ENCODE results near the gene TBC1D21. TPM values are rescaled to one million over a fixed set of nuclear protein-coding genes. Genes with fewer than 3 reads are reported as not detected.

The TBC1D21 gene
- total and polyA plus RNA-seq, 9 of the 15 experiments (the other 6 are each of a cell fraction or from before 2014, with no cell fraction given), result not detected

GRCh38 chr15:73886717-73887345 is 13.5 kb downstream of the TBC1D21 start (continued):
- TF ChIP-seq MCM5 (IDR thresholded peaks at IDR 0.05; ENCODE audit: low read depth), result no peak
- no peak for TF ChIP-seq ZNF24 (IDR thresholded peaks at IDR 0.05)
- TF ChIP-seq ZNF57 (CRISPR knock-in tag; IDR thresholded peaks at IDR 0.05), result no peak
- TF ChIP-seq MAFG (tag; conservative IDR thresholded peaks at IDR 0.05), result no peak
- no peak for TF ChIP-seq ZNF184 (CRISPR knock-in tag; IDR thresholded peaks at IDR 0.05)
- TF ChIP-seq KDM1A (IDR thresholded peaks at IDR 0.05), result no peak
- no peak for TF ChIP-seq SMAD1 (IDR thresholded peaks at IDR 0.05; ENCODE audit: low read depth, low read length, partially characterized antibody)
- no peak for TF ChIP-seq TCF7L2 (IDR thresholded peaks at IDR 0.05; ENCODE audit: low read depth, low read length)
- no peak for TF ChIP-seq ZNF395 (CRISPR knock-in tag; IDR thresholded peaks at IDR 0.05)
- TF ChIP-seq ZNF165 (CRISPR knock-in tag; IDR thresholded peaks at IDR 0.05; ENCODE audit: borderline replicate concordance), result no peak
- TF ChIP-seq GABPB1 (CRISPR knock-in tag; IDR thresholded peaks at IDR 0.05), result no peak

- Histone ChIP-seq H3K4me2 (ENCODE audit: insufficient read depth, low read length) (no peak overlapping the region), H3K4me1 (replicated peaks in 1 of 2; ENCODE audit: control insufficient read depth in 2 of 2, insufficient read depth in 2 of 2, low read length in 2 of 2) (no peaks in the 10 kb centered on the region), H4K20me1 (replicated peaks; ENCODE audit: control insufficient read depth, insufficient read depth, low read length) (0 out of 2 replicates have a peak, but pooled peaks cover 6% of the 10 kb centered on the region), H3K4me3 (no peak overlapping the region), H3K27ac (ENCODE audit: extremely low read depth, low read depth, low read length) (no peak overlapping the region), H3K36me3 (ENCODE audit: control insufficient read depth, insufficient read depth, low read length) (no peaks in the 10 kb centered on the region), H2AFZ (ENCODE audit: low read depth, low read length) (no peak overlapping the region), H3K79me2 (ENCODE audit: control insufficient read depth, insufficient read depth, low read length) (no peaks in the 10 kb centered on the region), H3K9ac (ENCODE audit: insufficient read depth in 1 of 2, low read depth in 2 of 2, low read length in 2 of 2) (no peak overlapping the region), H3K9me1 (ENCODE audit: control insufficient read depth, insufficient read depth, low read length) (no peaks in the 10 kb centered on the region), H3K9me3 (replicated peaks; ENCODE audit: control insufficient read depth, insufficient read depth, low read depth, low read length) (no peaks in the 10 kb centered on the region), H3K27me3 (ENCODE audit: control insufficient read depth in 2 of 2, insufficient read depth in 2 of 2, low read length in 2 of 2) (peaks cover 0 to 4% of the 10 kb centered on the region in 2 experiments; a peak in 3 of 5 replicates)
- no peak for FAIRE-seq
- WGBS (ENCODE audit: insufficient coverage, low coverage, missing lambda C conversion rate), result 2% methylated on average over 6 of the region's 7 CpGs
- no peak for DNase-seq (ENCODE audit: extremely low read depth in 1 of 4, low spot score in 3 of 4)
- intact Hi-C loops (cut with micrococcal nuclease), result no loop called here
- no TSS peak for BruUV-seq (replicated peaks)
- in situ Hi-C loops (cut with MboI), result no loop called here
- ChIA-PET CTCF (ENCODE audit: low intra/inter-chr PET ratio) (no interaction called here), POLR2A (interaction anchor here (1.2 kb wide), 1 partner anchor 17 kb away, joined by 3 read pairs; no protein-coding TSS in a partner anchor)
- no peak for ATAC-seq
- TF ChIP-seq ZBTB8A (IDR thresholded peaks at IDR 0.05; ENCODE audit: partially characterized antibody), result no peak
- TF ChIP-seq ZNF217 (CRISPR knock-in tag; IDR thresholded peaks at IDR 0.05), result no peak
- no peak for TF ChIP-seq ZNF146 (CRISPR knock-in tag; IDR thresholded peaks at IDR 0.05; ENCODE audit: unreplicated experiment)
- TF ChIP-seq XRCC3 (IDR thresholded peaks at IDR 0.05), result no peak
- no peak for TF ChIP-seq ASH1L (IDR thresholded peaks at IDR 0.05; ENCODE audit: borderline replicate concordance, low read depth, partially characterized antibody)
- TF ChIP-seq NONO (IDR thresholded peaks at IDR 0.05; ENCODE audit: low read depth in 2 of 2, low read length in 1 of 2), result no peak
- TF ChIP-seq E2F3 (CRISPR knock-in tag; IDR thresholded peaks at IDR 0.05), result no peak
These were observed 14.1 kb downstream of the TBC1D21 start for GRCh38 chr15:73887481-73887880.

All from K562 (cell line).